NCI-H510A (cell line): ENCODE results near the gene ATP11A.

Experiments
- DNase-seq: peaks from one replicate; lab custom pipeline; 2025; lab: John Stamatoyannopoulos, UW

ATP11A gene

DNA sequence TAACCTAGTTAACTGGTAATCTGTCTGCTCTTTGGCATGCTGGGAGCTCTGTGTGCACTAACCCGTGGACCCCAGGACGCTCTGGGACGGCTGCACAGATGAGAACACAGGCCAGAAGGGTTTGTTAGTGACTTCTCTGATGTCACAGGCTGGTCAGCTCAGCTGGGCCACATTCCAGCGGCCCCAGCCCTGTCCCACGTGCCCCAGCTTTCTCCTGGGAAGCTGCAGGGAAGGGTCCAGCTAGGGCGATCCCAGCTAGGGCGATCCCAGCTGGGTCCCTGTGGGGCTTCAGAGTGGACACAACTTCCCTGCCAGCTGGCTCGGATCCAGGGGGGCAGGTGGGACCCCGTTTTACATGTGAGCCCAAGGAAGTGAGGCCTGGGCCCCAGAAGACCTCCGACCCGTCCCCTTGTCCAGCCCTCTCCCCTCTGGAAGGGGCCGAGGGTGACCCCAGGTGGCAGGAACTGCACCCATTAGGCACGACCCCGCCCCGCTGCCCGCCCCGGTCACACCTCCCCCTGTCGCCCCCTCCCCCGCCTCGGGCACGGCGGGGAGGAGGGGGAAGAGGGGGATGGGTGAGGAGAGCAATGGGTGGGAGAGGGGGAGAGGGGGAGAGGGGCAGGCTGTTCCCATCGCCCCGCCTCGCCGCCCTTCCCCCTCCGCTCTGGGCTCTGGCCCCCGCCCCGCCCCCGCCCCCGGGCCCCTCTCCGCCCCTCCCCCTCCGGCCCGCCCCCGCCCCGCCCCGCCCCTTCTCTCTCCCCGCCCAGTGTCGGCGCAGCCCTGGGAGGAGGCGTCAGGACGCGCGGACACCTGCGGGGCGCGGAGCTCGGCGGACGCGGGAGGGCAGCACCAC lies 204.0 kb downstream of the ATP11A start:
- peak; percentile 70 for DNase-seq

DNA sequence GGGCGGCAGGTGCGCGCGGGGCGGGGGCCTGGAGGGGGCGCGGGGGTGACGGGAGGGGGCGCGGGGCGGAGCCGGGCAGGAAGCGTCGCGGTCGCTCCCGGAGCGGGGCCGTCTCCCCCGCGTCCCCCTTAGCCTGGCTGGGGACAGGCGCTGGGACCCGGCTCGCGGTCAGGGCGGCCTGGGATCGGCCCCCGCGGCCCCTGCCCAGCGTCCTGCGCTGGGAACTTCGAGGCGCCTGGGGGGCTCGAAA lies 204.5 kb downstream of the ATP11A start:
- no peak for DNase-seq

DNA sequence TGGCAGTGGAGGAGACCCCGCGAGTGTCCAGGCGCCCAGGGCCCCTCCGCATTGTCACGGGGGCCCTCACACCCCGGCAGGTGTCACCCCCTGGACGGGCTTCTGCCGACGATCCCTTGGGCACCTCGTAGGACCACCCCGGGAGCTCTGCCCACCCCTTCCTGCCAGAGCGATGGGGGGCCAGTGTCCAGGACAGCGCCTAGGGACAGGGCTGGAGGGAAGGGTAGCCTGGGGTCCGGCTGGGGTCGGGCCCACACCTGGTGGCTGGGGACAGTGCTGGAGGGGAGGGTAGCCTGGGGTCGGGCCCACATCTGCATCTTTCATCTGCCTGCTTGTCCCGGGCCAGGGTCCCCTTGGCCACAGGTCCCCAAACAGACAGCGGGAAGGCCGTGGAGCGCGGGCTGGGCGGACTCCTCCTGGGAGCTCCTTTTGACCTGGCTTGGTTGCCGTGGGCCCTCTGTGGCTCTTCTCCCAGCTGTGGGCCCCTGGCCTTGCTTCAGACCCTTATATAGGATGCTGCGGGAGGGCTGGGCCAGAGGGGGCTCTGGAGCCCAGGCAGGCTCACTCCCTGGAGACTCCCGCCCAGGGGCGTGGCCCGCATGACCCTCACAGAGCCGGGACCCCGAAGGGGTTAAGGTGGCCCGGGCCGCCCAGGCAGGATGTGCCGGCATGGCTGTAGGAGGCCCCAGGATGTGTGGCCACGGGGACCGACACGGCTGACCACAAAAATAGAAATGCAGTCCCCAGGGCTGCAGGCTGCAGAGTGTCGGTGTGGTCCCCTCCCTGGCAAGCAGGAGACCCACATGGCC lies 205.0 kb downstream of the ATP11A start:
- no peak for DNase-seq

DNA sequence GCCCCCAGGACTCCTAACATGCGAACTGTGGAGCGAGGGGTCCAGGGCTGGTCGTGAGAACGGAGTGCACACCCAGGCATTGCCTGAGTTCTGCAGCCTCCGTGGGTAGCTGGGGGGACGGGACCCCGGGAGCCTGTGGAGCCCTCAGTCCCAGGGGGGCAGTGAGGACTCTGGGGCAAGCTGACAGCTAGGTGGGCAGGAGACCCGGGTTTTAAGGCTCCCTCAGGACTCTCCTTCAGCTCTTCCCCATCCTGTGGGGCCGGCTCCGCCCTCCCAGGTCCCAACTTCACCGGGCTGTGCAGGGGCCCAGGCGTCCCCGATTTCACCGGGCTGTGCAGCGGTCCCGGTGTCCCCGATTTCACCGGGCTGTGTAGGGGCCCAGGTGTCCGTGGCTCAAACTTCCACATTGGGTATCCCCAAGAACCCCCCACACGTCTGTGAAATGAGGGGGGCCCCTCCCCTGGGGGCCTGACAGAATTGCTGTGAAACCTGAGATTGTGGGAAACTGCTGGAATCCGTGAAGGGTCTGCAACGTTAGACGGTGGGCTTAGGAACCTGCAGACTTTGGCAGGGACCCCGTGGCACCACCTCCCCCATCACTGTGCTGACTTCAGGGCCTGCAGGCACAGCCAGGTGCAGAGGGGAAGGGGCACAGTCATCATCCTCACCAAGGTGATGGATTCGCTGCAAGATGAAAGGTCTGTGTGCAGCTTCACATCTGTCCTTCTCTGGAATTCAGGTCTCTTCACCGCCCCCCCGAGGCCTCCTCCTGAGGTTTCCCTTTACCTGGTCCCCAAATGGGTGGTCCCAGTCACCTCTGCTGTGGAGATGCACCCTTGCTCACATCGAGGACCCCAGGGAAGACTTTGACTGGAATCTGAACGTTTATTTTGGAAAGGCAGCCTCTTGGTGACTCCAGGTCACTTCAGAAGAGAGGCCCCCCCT lies 206.0 kb downstream of the ATP11A start:
- no peak for DNase-seq

DNA sequence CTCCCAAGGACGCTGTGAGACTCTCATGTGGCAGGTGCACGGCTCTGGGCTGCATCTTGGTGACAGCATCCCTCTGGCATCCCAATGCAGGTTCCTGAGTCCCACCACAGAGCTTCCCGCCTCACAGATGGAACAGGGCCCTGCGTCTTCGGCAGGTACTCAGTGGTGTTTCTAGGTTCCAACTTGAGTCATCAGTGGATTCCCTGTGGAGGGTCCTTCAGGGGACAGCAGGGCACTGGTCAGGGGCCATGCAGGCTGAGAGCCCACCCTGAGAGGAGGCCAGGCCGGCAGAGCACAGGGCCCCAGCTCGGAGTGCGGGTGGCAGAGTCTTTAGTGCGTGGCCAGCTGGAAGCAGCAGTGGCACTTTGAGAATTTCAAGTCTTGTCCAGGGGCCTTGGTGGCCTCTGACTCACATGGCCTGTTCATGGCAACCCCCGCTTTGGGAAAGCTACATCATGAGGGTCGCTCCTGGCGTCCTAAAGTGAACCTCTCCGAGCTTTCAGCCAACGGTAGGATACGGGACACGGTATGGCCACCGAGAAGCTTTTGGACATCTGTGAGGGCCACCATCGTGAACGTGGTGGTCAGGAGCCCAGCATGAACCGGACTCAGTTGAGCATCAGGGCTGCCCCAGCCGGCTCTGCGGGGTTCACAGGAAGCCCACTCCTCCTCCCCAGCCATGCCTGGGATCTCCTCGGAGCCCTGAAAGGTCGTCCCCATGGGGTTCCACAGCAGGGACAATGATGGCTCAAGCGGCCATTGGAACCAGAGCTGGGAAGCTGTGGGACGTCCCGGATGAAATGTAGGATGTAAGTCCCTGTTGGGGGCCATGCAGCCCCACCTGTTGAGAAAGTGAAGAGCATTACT lies 207.1 kb downstream of the ATP11A start:
- DNase-seq = no peak

DNA sequence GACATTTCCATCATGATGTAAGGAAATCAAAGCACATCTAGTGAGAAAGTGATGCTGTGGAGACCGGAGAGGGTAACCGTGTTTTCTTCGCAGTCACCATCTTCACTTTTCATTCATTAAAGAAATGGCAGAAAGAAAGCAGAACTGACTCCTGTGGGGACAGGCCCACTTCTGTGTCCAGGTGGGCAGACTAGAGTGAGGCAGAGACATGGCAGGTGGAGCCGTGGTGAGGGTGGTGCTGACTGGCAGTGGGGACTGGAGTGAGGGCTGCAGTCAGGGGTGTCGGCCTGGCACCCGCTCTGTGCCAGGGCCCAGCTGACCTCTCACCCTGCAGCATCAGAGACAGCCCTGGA lies 207.7 kb downstream of the ATP11A start:
- no peak for DNase-seq

DNA sequence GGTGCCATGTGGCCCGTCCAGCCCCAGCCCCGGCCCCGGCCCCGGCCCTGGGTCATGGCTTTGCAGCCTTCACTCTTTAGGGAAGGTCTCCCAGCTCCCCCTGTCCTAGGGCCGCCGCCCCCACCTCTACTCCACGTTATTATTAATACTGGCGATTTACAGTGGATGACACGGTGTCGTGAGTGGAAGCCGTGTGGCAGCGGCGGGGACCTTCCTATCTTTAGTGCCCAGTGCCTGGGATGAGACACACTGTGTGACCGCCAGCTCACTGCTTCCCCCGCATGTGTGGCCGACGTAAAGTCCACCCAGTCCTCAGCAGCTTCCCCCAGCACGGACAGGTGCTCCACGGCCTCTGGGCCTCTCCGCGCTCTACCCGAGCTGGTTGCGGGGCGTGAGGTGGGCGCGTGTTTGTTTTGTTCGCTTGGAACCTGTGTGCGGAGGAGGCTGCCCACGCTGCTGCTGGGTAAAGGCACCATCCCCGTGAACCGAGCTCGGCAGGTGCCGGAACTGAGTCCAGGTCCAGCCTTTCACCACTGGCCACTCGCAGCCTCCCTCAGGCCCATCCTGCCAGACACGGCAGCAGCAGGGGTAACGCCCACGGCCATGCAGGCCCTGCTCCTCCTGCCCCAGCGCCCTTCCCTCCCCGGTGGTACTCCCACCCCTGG lies 208.2 kb downstream of the ATP11A start:
- DNase-seq = no peak

DNA sequence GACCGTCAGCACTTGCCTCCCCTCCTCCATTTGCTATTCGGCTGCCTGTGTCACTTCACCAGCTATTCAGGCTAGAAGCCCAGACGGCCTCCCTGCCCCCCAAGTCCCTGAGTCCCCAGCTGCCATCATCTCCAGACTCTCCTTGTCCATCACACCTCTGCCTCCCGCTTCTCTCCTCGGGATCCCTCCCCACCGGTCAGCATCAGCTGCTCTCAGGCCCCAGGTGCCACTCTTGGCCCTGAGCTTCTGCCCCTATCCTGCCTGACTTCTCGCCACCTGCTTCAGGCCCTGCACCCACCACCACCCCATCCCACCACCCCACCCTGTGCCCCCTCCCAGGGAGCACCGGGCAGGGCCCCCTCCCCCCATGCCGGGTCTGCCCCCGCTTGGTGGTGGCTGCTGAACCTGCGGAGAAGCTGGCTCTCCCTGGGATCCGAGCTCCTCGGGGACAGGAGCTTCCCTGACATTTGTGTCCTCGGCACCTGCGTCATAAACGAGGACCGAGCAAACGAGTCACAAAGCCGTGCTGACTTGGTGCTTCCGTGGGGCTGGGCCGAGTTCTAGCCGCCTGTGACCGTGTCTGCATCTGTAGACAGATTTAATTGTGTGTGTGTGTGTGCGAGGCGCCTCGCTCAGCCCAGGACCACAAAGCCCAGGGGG lies 208.9 kb downstream of the ATP11A start:
- no peak for DNase-seq

DNA sequence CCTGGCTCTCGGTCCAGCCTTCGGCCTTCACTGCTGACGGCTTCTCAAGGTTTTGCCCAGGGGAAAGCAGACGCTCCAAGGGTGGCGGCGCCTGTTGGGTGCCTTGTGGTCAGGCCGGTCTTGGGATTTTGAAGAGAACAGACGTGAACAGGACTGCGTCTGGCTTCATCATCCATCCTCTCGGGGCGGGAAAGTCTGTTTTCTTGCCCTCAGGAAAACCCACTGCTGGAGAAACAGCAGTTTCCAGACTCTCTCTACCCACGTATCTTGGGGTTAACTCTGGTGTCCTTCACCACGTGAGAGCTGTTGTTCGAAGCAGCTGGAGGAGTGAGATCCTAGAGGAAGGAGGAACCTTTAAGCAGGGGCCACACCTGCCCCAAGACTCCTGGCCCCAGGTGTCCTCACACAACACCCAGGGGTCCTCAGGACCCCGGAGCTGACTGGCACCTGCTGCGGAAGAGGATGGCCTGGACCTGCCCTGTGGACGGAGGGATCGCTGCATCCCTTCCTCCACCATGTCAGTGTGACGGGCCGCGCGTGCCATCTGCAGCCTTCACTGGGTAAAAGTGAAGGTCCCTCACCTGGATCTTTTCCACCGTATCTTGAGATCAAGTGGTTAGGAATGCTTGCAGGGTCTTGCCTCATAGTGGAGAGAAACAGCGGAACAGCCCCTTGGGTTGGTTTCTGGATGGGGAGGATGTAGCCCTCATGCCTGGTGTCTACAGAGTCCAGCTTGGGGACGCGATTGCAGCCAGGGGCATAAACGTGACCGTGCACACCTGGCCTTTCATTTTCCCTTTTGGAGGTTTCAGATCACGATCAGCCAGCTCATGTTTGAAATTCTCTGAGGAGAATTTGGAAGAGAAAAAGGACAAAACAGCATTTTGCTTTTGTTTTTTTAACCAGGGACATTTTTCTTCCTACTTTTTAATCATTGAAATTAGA lies 209.7 kb downstream of the ATP11A start:
- DNase-seq = no peak

DNA sequence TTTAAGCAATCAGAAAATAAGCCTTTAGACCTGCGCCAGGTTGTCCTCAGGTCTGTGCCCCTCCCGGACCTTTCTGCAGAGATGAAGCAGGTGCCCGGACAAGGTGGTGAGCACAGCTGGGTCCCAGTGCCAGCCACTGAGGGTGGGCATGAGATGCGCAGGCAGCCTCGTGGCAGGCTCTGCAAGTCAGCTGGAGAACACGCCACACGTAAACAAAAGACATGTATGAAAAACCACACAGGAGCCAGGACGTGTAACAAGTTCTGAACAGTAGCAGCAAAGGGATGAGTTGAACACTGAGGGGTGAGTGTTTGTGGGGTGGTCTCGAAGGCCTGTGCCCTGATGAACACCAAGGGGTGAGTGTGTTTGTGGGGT lies 210.4 kb downstream of the ATP11A start:
- no peak for DNase-seq

DNA sequence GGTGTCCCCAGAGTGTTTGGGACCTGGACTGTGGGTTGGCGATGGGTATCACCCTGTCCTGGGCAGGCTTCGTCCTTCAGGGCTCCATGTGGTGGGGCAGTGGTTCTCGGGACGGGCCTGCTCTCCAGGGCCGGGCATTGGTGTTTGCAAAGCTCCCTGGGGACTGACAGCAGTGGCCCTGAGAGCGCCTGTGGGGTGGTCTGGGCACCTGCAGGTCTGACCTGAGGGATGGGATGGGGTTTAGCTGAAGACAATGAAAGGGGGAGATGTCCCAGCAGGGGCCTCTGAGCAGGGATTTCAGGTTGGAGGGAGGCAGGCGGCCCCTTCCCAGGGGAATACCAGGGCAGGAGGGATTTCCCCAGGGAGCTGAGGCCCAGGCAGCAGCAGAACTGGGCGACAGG lies 210.9 kb downstream of the ATP11A start:
- DNase-seq = no peak

DNA sequence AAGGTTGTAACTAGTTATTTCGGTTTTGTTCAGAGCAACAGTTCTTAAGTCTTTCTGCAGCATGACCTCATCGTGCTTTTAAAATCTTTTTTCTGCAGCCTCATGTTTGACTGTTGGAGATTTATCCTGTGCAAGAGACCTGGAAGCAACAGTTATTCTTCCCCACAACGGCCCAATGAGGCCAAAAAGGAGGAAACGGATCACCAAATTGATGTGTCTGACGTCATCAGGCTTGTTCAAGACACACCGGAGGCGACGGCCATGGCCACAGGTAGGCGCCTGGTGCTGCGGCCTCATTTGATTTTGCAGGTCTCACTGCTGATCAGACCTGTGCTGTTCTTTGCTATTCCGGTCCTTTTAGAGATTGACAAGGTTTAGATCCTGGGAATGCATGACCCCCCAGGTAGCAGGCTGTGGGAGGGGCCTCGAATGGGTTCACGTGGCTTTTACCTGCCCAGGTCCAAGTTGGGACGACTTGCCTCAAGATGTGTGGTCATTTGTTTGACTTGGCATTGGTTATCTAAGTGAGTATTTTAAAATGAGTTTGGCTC lies 212.3 kb downstream of the ATP11A start:
- no peak for DNase-seq

DNA sequence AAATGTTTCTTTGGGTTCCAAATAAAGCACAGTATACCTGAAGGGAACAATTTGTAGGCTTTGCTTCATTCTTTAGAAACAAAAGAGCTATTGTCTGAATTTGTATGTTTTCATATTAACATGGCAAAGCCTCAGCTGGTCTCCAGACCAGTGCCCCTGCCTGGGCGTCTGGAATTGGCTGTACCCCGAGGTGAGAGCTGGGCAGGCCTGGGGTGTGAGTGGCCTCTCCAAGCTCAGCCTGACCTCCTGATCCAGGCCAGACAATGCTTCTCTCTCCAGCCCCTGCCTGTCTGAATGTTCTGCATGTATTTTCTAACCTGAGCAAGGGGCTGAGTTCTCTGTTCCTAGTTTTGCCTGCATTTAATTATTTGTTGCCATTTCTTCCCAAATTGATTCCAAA lies 212.8 kb downstream of the ATP11A start:
- no peak for DNase-seq

DNA sequence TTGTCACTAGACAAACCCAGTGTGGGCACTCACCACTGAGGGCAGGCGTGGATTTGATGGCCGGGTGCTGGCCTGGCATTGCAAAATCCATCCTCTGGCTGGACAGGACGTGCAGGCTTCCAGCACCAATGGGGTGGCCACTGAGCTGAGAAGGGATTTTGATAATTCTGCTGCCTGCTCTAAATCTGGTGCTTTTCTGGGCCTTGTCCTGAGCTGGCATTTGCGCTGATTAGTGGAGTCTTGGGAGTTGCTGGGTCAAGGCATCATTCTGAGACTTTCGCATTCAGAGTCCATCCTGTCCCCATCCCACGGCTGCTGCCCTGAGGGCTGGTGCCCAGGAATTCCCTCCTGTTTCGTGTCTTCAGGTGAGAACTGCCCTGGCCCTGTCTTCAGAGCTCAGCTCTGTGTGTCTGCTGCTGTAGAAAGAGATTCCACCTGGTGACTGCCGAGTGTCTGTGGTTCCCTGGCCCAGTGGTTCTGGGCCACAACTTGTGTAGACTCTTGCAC lies 213.3 kb downstream of the ATP11A start:
- no peak for DNase-seq

DNA sequence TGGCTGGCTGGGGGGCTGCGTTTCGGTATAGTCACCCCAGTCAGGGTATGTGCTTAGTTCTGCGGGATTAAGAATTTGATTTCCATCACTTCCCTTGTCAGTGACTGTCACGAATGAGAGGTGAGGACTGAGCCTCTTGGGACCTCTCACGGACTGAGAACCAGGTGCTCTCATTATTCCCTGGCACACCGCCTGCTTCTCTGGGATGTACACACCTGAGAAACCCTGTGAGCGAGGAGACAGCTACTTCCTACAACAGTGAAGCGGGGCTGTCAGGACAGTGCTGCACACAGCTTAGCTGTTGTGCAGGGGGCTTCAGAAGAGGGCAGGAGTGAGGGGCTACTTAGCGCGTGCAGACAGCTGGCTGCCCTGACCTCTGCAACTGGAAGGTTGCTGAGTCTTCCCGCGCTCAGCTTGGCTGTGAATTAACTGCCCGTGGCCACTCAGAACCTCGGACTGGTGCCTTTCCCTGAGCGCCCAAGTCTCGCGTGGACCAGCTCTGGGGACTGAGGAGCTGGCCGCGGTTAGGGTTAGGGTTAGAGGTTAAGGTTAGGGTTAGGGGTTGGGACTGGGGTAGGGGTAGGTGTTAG lies 213.9 kb downstream of the ATP11A start:
- DNase-seq = no peak

DNA sequence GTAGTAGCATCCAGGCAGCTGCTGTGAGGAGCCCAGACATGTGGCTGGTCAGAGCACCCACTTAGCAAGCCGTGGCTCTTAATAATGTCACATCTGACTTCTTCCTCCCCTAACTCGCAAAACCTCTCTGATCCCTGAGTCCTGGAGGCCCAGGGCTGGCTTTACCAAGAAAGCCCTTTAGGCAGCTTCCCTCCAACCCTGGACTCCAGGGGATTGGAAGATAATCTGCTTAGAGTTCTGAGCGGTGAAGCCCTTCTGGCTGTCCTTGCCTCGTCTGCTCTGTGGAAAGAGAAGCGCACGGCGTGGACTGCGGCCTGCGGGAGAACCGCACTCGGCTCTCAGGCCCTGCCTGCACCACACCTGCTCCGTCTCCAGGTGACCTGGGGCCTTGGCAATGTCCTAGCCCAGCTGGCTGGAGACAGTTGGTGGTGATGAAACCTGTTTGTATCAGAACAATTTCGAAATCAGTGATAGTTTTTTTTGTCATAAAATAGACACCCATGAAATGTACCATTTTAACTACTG lies 214.7 kb downstream of the ATP11A start:
- DNase-seq = no peak

DNA sequence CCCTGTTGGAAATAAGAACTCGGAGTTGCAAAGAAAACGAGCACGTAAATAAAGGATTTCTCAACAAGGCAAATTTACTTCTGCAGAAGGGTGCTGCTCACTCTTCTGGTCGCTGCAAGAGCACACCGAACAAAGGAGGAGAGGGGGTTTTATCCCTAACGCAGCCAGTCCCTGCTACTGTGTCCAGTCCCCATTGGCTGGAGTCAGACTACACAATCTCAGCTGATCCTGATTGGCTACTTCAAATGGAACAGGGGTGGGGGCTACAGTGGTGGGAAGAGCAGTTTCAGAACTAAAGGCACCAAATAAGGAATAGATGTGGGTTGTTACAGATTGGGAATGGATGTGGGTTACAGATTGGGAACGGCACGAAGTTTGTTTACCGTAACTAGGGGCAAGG lies 215.2 kb downstream of the ATP11A start:
- no peak for DNase-seq

DNA sequence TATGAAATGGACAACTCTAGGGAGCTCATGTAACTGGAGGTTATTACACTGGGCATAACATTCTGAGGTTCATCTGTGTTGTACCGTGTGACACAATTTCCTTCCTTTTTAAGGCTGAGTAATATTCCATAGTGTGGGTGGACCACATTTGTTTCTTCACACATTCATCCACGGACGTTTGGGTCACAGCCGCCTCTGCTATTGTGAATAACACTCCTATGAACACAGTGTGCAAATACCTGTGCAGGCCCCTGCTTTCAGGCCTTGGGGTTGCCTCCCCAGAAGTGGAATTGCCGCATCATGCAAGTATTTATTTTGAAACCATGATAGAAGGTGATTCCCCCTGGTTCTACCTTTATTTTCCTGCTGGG lies 215.8 kb downstream of the ATP11A start:
- no peak for DNase-seq
